Measurements from ENCODE around the gene AAMP.
"Not testable (repeated sequence)": the region's sequence is repeated elsewhere in the genome, so short reads cannot be mapped to it uniquely, and the experiment has no call there.

Gene AAMP

GRCh38 chr2:218273908-218274249 lies 3.9 kb upstream of the AAMP start:
- DNase-seq = no peak

- DNase-seq = not testable (repeated sequence)
These were observed 3.4 kb upstream of the AAMP start for GRCh38 chr2:218273214-218273907.

DNA sequence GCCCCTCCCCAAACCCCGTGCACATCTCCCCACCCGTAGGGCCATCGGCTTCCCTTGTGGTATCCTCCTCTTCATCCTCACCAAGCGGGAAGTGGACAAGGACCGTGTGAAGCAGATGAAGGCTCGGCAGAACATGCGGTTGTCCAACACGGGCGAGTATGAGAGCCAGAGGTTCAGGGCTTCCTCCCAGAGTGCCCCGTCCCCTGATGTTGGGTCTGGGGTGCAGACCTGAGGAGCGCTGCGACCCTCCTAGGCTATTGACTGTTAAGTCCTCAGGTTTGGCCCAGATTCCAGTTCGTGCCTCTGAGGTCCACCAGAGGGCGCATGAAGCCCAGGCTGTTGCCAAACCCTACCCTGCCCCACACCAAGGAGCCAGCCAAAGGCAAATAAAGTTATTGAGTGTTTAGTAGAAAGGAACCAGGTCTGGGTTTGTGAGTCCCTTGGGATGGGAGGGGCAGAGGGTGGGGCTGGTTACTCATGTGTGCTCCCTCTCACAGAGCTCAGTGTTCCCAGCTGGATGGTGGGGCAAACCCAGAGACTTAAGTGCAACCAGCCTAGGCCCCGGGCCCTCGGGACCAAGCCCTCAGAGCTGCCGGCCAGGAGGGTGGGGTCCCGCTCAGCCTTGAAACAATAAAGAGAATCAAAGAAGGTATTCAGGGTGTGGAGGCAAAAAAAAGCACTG lies 2.7 kb upstream of the AAMP start:
- DNase-seq = peak; percentile 80

DNA sequence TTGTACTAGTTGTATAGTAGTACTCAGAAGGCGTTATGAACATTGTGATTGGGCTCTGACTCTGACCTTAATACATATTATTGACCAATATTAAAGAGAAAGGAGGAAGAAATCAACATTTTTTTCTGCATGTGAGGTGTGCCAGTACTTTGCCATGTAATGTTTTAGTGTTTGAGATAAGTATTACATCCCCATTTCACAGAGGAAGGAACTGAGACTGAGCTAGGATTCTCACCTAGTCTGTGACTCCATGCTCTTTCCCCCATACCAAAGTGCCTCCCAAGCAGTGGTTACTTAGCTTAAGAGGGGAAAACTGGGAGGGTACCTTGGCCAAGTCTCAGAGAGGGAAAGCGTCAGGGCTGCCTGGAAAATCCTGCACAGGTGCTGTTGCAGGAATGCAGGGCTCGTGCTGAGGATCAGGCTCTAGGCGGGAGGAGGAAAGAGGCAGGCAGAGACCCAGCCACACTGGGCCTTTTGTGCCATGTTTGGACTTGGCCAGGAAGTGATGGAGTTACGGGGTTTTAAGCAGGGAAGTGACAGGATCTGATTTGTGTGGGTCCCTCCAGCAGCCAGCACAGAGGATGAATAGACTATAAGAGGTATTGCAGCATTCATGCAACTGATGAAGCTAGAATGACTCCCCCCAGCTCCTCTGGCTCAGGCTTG lies 2.1 kb upstream of the AAMP start:
- no peak for DNase-seq

DNA sequence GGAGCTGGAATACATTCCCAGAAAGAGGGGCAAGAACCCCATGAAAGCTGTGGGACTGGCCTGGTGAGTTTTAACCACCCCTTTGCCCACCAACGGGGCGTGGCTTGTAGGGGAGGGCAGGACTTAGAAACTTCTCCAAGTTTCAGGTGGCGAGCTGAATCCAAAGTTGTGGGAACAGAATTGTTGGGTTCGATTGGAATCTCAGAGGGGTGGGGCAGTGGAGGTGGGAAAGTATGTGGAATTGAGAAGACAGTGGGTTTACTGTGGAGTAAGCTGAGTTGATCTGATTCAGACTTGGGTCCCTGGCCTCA lies 1.5 kb upstream of the AAMP start:
- no peak for DNase-seq

DNA sequence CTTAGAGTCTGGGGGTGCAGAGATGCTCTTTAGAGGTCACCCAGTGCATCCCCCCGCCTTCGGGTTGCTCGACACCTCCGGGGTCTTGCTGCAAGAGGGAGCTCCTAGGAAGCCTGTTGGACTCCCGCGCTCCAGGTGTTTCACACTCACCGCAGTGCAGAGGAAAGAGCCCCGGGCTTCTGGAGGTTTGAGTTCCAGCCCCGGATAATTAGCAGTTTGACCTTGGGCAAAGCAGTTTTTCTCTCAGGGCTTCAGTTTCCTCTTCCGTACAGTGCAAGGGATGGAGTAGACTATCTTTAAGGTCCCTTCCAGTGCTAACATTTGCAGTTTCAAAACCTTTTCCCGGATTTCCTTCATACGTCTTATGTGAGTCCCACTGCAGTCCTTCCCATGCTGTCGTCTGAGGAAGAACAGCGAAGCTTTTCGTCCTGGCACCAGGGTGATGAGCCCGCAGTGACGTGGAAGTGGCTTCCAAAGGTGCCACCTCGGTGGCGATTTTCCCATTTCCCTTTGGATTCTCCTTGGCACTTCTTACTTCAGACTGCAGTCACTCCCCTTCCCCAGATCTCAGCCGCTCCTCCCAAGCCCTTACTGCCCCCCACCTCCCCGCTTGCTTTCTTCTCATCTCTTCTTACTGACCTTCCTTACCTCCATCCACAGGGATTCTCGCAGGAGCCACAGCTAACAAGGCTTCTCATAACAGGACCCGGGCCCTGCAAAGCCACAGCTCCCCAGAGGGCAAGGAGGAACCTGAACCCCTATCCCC lies 967 bp upstream of the AAMP start:
- DNase-seq = no peak

DNA sequence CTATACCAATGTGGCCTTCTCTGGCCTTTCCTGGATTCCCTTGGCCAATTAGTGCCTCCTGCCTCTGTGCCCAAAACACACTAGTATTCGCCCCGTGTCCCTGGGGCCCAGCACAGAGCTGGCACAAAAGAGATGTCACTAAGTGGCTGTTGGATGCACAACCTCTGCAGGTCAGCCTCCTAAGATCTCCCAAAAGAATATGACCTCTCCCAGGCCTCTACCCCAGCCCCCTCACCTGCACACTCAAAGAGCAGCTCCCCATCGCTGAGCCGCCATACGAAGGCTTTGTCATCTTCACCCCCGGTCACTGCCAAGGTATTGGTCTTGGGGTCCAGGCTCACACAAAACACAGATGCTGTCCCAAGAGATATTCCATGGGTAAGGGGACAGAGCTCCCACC lies 2.7 kb downstream of the AAMP start:
- no peak for DNase-seq

- DNase-seq = no peak
These were observed 3.5 kb downstream of the AAMP start for GRCh38 chr2:218266316-218266979.

- DNase-seq = no peak
These were observed 4.3 kb downstream of the AAMP start for GRCh38 chr2:218265626-218266025.

DNA sequence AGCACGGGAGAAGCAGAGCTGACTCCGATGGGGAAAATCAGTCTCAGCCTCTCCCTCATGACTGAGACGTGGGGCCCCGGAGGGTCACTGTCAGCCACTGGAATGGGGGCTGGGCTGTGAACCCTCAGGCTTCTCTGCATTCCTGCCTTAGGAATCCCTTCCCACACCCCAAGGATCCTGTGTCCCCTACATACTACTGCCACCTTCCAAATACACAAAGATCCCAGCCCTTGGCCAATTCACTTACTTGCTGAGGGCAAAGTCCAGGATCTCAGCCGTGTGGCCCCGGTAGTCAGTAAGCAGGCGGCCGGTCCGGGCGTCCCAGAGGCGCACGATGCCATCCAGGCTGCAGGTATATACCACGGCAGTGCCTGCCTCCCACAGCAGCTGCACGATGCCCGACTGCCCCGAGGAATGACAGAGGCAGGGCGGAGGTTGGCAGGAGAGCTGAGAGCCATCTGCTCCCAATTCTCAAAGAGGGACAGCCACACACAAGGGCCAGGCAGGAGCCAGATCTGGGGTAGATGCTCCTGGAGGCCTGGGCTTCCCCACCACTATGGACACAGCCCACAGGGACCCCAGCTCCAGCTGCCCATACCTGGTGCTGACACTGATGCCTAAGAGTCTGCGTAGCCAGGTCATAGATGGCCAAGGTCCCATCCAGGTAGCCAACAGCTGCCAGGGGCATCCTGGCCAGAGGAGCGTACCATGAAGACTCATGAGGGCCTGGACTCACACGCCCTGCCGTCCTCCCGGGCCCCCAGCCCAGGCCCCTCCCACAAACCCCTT lies 5.0 kb downstream of the AAMP start:
- no peak for DNase-seq

DNA sequence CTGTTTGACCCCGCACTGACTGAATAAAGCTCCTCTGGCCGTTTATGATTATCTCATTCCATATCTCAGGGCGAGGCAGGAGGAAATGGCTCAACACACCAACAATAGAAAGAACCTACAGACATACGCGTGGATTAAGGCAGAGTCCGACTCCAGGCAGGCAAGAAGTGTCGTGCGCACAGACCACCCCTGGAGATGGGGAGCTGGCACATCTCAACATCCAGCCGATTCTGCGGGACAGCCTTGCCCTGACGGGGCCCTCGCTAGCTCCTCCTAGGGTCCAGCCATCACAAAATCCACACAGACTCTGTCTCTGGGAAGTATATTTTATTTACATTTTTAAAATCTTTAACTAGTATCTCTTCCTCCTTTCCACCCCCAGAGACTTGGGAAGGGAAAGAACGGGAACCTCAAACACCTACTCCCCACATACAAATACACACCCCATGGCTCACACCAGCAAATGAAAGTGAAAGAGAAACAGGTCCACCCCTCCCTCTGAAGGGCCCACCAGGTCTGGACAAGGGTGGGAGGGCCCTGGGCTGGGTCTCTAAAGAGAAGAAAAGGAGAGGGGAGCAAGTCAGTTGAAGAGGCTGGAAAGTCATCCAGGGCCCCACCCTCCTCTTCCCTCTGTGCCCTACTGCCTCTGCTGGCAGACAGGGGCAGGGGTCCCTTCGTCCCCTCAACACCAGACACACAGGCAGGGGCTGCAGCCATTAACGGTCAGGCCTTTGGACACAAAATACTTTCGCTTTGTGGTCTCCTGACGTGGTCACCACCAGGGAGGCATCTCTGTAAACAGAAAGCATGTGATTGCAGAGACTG lies 5.9 kb downstream of the AAMP start:
- no peak for DNase-seq

DNA sequence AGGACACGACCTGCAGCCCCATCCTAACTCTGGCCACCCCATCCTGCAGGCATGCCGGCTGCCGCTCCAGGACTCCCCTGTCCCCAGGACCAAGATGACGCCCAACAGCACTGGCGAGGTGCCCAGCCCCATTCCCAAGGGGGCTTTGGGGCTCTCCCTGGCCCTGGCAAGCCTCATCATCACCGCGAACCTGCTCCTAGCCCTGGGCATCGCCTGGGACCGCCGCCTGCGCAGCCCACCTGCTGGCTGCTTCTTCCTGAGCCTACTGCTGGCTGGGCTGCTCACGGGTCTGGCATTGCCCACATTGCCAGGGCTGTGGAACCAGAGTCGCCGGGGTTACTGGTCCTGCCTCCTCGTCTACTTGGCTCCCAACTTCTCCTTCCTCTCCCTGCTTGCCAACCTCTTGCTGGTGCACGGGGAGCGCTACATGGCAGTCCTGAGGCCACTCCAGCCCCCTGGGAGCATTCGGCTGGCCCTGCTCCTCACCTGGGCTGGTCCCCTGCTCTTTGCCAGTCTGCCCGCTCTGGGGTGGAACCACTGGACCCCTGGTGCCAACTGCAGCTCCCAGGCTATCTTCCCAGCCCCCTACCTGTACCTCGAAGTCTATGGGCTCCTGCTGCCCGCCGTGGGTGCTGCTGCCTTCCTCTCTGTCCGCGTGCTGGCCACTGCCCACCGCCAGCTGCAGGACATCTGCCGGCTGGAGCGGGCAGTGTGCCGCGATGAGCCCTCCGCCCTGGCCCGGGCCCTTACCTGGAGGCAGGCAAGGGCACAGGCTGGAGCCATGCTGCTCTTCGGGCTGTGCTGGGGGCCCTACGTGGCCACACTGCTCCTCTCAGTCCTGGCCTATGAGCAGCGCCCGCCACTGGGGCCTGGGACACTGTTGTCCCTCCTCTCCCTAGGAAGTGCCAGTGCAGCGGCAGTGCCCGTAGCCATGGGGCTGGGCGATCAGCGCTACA lies 7.0 kb downstream of the AAMP start:
- DNase-seq = no peak

DNA sequence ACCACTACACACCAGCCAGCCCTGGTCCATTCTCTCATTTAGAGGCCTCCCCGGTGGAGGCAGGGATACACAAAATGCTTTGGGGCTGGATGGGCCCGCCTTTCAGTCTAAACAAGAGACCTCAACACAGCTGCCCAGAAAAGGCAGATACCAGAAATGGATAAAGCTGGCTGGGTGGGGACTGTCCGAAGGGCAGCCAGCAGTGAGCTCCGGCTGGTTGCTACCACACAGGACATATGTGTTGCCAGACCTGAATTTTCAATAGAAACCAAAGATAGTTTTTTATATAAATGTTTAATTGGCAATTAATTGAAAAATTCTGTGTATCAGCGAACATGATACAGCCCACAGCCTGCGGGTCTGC lies 7.7 kb downstream of the AAMP start:
- DNase-seq = no peak

DNA sequence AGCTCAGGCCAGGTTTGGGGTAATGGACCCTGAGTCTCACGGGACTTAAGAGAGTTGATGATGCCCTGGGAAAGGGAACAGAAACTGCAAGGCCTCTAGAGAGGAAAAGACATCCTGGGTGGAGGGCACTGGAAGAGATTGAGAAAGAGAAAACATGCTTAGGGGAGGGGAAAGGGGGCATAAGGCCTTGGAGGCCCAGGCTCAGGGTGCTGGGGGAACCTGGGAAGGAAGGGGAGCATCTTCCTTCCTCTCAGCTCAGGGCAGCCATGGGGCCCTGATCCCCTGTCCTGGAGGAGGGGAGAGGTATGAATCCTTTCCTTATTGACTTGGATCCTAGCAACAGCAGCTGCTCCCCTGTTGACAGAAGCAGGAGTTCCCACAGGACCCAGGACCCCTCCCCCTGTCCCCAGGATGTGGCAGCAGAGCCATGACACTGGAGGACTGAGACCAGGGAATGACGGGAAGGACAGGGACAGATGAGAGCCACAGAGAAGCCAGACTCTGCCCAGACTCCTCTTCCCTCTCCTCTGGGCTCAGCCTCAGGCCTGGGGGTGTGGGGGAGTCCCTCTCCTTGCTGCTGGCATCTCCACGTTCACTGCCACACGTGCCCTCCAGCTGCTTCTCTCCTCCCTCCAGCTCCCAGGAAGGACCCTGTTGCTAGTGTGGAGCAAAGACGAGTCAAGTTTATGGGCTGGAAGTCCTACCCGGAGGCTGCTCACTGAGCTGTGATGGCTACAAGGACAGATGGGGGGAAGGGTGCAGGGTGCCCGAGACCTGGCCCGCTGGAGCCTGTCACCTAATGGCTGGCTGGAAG lies 8.3 kb downstream of the AAMP start:
- DNase-seq = no peak

DNA sequence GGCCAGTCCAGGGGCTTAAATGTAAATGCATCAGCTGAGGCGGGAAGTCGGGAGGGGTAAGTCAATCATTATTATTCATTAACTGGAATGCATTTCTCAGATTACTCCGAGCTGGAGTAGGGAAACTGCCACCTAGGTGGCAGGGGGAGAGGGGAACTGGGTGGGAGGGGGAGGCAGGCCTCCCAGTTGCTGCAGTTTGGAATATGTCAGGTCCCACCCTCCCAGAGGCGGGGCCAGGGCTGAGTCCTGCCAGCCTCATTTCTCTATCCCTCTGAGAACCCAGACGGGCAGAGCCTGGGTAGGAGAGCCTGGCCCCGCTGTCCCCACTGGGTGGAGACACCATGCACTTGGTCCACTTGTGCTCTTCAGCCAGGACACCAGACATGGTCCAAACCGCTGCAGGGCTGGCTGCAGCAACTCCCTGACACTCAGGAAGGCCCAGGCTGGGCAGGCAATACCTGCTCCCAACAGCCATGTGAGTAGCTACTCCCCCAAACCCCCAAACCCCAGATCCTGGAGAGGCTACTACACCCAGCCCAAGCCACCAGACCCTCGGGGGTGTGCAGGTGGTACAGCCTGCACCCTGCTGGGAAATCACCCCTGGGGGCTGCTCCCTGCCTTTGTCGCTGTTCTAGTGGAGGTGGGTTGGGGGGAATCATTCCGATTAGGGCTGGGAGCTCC lies 9.1 kb downstream of the AAMP start, which contains the start of gene GPBAR1:
TSS of gene GPBAR1 (plus strand) at position 274 of the 681 bp plus-strand sequence. CDS start 1,710 bp downstream, outside the sequence.
- DNase-seq = no peak

- no peak for DNase-seq
These were observed 9.8 kb downstream of the AAMP start for GRCh38 chr2:218260166-218260565.

GRCh38 chr2:218259099-218259961 lies 10.6 kb downstream of the AAMP start:
- no peak for DNase-seq
